Activated naive CD8-positive, alpha-beta T cell treated with anti-CD3 and anti-CD28 coated beads, Interleukin-2, amount 10 ng/mL, durations not matched to agents 7 days and 5 days (primary cell): ENCODE data around the gene NRN1. TPM values are rescaled to one million over a fixed set of nuclear protein-coding genes. Genes with fewer than 3 reads are reported as not detected.
"Not testable (repeated sequence)": the region's sequence is repeated elsewhere in the genome, so short reads cannot be mapped to it uniquely, and the experiment has no call there.

ENCODE experiments used
- ATAC-seq: fragments of 150-1000 bp; cut with Tn5 transposase; one replicate; pipeline ENCODE4 v1.10.0; 2021; ENCODE audit warnings: low read depth, moderate library complexity
- POLR2A ChIA-PET: fragments of 350-600 bp; sonication (Branson Sonifier 250); formaldehyde crosslinking; loops from one replicate; lab custom pipeline; 2021; ENCODE audit warnings: antibody characterized with exemption; lab: Charles Lee
- DNase-seq: peaks from one replicate; pipeline ENCODE4 v3.0.0; 2021
- H3K27ac Mint-ChIP-seq: one replicate; pipeline ENCODE4 v1.8.0; 2022; ENCODE audit warnings: mild to moderate bottlenecking, mixed read lengths
- H3K27me3 Mint-ChIP-seq: one replicate; pipeline ENCODE4 v1.8.0; 2022; ENCODE audit warnings: mild to moderate bottlenecking, moderate library complexity, mixed read lengths
- H3K36me3 Mint-ChIP-seq: one replicate; pipeline ENCODE4 v1.8.0; 2021; ENCODE audit warnings: mild to moderate bottlenecking, mixed read lengths
- H3K4me1 Mint-ChIP-seq: one replicate; pipeline ENCODE4 v1.8.0; 2021; ENCODE audit warnings: mixed read lengths
- H3K4me3 Mint-ChIP-seq: one replicate; pipeline ENCODE4 v1.8.0; 2022; ENCODE audit warnings: mild to moderate bottlenecking, moderate library complexity, mixed read lengths
- H3K9me3 Mint-ChIP-seq: one replicate; pipeline ENCODE4 v1.8.0; 2021; ENCODE audit warnings: mixed read lengths
- total RNA-seq, 2 experiments: library from RNA; stranded (reverse); gene quantifications; one replicate each; pipeline ENCODE4 v1.2.3, GENCODE V29; 2021

NRN1 gene
- 10 to 100 TPM; 49.8 to 54.8 TPM for total RNA-seq

GRCh38 chr6:6006428-6007365, at the start of gene NRN1:
TSS of gene NRN1 (minus strand) at chr6:6006925. CDS start at chr6:6006749, 176 bp downstream.
- Mint-ChIP-seq H3K27me3 (peaks cover 62% of the 10 kb centered on the region), H3K27ac (peak within 1 kb of the TSS; percentile 94), H3K9me3 (no peaks in the 10 kb centered on the region), H3K36me3 (peaks cover 17% of the 10 kb centered on the region), H3K4me3 (peak within 1 kb of the TSS; percentile 91), H3K4me1 (peaks cover 48% of the 10 kb centered on the region)
- DNase-seq (no peak), ATAC-seq (no peak)
- POLR2A ChIA-PET, result interaction anchor here (0.6 to 2.4 kb wide), 7 partner anchors 9 to 194 kb away, joined by 3 to 22 read pairs (median 4); no protein-coding TSS in a partner anchor

- no peaks in the 10 kb centered on the region for H3K4me1 Mint-ChIP-seq
- no peaks in the 10 kb centered on the region for H3K36me3 Mint-ChIP-seq
- ATAC-seq (no peak), DNase-seq (no peak)
- POLR2A ChIA-PET, result no interaction called here
- H3K27ac Mint-ChIP-seq, result no peak overlapping the region
- no peaks in the 10 kb centered on the region for H3K9me3 Mint-ChIP-seq
- no peak overlapping the region for H3K4me3 Mint-ChIP-seq
- peaks cover 43% of the 10 kb centered on the region for H3K27me3 Mint-ChIP-seq
These were observed 45.5 kb upstream of the NRN1 start for GRCh38 chr6:6052216-6052615.

GRCh38 chr6:6046716-6047115, 40.0 kb upstream of the NRN1 start:
- no peak overlapping the region for H3K4me3 Mint-ChIP-seq
- H3K4me1 Mint-ChIP-seq, result no peaks in the 10 kb centered on the region
- no peak overlapping the region for H3K27ac Mint-ChIP-seq
- DNase-seq (no peak), ATAC-seq (no peak)
- peaks cover 46% of the 10 kb centered on the region for H3K27me3 Mint-ChIP-seq
- H3K9me3 Mint-ChIP-seq, result no peaks in the 10 kb centered on the region
- POLR2A ChIA-PET, result no interaction called here
- no peaks in the 10 kb centered on the region for H3K36me3 Mint-ChIP-seq

- Mint-ChIP-seq H3K27me3 (peaks cover 34% of the 10 kb centered on the region), H3K27ac (no peak overlapping the region), H3K4me3 (no peak overlapping the region), H3K36me3 (no peaks in the 10 kb centered on the region), H3K4me1 (peaks cover 5% of the 10 kb centered on the region), H3K9me3 (no peaks in the 10 kb centered on the region)
- no peak for ATAC-seq
- no peak for DNase-seq
- POLR2A ChIA-PET, result no interaction called here
These were observed 33.3 kb upstream of the NRN1 start for GRCh38 chr6:6039946-6040509.

GRCh38 chr6:6037179-6037578, 30.5 kb upstream of the NRN1 start:
- H3K9me3 Mint-ChIP-seq, result no peaks in the 10 kb centered on the region
- H3K27me3 Mint-ChIP-seq, result peaks cover 23% of the 10 kb centered on the region
- no peak overlapping the region for H3K4me3 Mint-ChIP-seq
- no peak overlapping the region for H3K27ac Mint-ChIP-seq
- ATAC-seq, result no peak
- DNase-seq, result no peak
- POLR2A ChIA-PET, result no interaction called here
- peaks cover 5% of the 10 kb centered on the region for H3K4me1 Mint-ChIP-seq
- H3K36me3 Mint-ChIP-seq, result no peaks in the 10 kb centered on the region

GRCh38 chr6:6033858-6034257, 27.1 kb upstream of the NRN1 start:
- H3K27me3 Mint-ChIP-seq, result peaks cover 3% of the 10 kb centered on the region
- no peaks in the 10 kb centered on the region for H3K4me1 Mint-ChIP-seq
- H3K9me3 Mint-ChIP-seq, result no peaks in the 10 kb centered on the region
- ATAC-seq (no peak), DNase-seq (no peak)
- POLR2A ChIA-PET, result no interaction called here
- no peaks in the 10 kb centered on the region for H3K36me3 Mint-ChIP-seq
- H3K27ac Mint-ChIP-seq, result no peak overlapping the region
- H3K4me3 Mint-ChIP-seq, result no peak overlapping the region

GRCh38 chr6:6026513-6027205, 19.9 kb upstream of the NRN1 start:
- no peak overlapping the region for H3K4me3 Mint-ChIP-seq
- no peak overlapping the region for H3K27ac Mint-ChIP-seq
- H3K36me3 Mint-ChIP-seq, result no peaks in the 10 kb centered on the region
- ATAC-seq (no peak), DNase-seq (no peak)
- H3K9me3 Mint-ChIP-seq, result no peaks in the 10 kb centered on the region
- POLR2A ChIA-PET, result no interaction called here
- H3K27me3 Mint-ChIP-seq, result peaks cover 12% of the 10 kb centered on the region
- H3K4me1 Mint-ChIP-seq, result no peaks in the 10 kb centered on the region

GRCh38 chr6:6025736-6026135, 19.0 kb upstream of the NRN1 start:
- POLR2A ChIA-PET, result no interaction called here
- H3K27me3 Mint-ChIP-seq, result peaks cover 19% of the 10 kb centered on the region

GRCh38 chr6:6024220-6024619, 17.5 kb upstream of the NRN1 start:
- Mint-ChIP-seq H3K27ac (no peak overlapping the region), H3K27me3 (peaks cover 26% of the 10 kb centered on the region), H3K4me3 (no peak overlapping the region), H3K4me1 (no peaks in the 10 kb centered on the region), H3K36me3 (no peaks in the 10 kb centered on the region), H3K9me3 (no peaks in the 10 kb centered on the region)
- DNase-seq (no peak), ATAC-seq (no peak)
- POLR2A ChIA-PET, result no interaction called here

More at GRCh38 chr6:6025736-6026135, 19.0 kb upstream of the NRN1 start:
- H3K9me3 Mint-ChIP-seq, result no peaks in the 10 kb centered on the region
- ATAC-seq (no peak), DNase-seq (no peak)
- no peak overlapping the region for H3K4me3 Mint-ChIP-seq
- no peaks in the 10 kb centered on the region for H3K36me3 Mint-ChIP-seq
- H3K4me1 Mint-ChIP-seq, result no peaks in the 10 kb centered on the region
- no peak overlapping the region for H3K27ac Mint-ChIP-seq

- H3K9me3 Mint-ChIP-seq, H3K36me3 Mint-ChIP-seq, H3K4me3 Mint-ChIP-seq, H3K4me1 Mint-ChIP-seq, H3K27ac Mint-ChIP-seq, POLR2A ChIA-PET, ATAC-seq, DNase-seq: not testable (repeated sequence)
- H3K27me3 Mint-ChIP-seq, result peaks cover 37% of the 10 kb centered on the region
These were observed 16.1 kb upstream of the NRN1 start for GRCh38 chr6:6022841-6023240.

GRCh38 chr6:6008648-6009421, 2.1 kb upstream of the NRN1 start:
- DNase-seq, result peak; percentile 91
- Mint-ChIP-seq H3K27me3 (peaks cover 70% of the 10 kb centered on the region), H3K9me3 (no peaks in the 10 kb centered on the region), H3K27ac (peak overlapping the region; percentile 94), H3K4me3 (peak overlapping the region; percentile 91), H3K36me3 (peaks cover 11% of the 10 kb centered on the region), H3K4me1 (peaks cover 40% of the 10 kb centered on the region)
- POLR2A ChIA-PET, result interaction anchor here (1.0 to 2.4 kb wide), 8 partner anchors 10 to 651 kb away, joined by 3 to 22 read pairs (median 5); no protein-coding TSS in a partner anchor
- ATAC-seq, result peak; percentile 65

GRCh38 chr6:6008089-6008647, 1.4 kb upstream of the NRN1 start:
- peak overlapping the region; percentile 91 for H3K4me3 Mint-ChIP-seq
- peaks cover 41% of the 10 kb centered on the region for H3K4me1 Mint-ChIP-seq
- DNase-seq (no peak), ATAC-seq (peak; percentile 12)
- peaks cover 65% of the 10 kb centered on the region for H3K27me3 Mint-ChIP-seq
- H3K27ac Mint-ChIP-seq, result peak overlapping the region; percentile 94
- H3K36me3 Mint-ChIP-seq, result peaks cover 11% of the 10 kb centered on the region
- no peaks in the 10 kb centered on the region for H3K9me3 Mint-ChIP-seq
- POLR2A ChIA-PET, result interaction anchor here (0.6 to 2.4 kb wide), 10 partner anchors 9 to 651 kb away, joined by 3 to 22 read pairs (median 4); no protein-coding TSS in a partner anchor
